Measurements from ENCODE around the gene SERINC5. TPM values are rescaled to one million over a fixed set of nuclear protein-coding genes. Genes with fewer than 3 reads are reported as not detected.

The SERINC5 gene
- total RNA-seq, 1 experiment from 2014 or later, result 70.6 TPM

DNA sequence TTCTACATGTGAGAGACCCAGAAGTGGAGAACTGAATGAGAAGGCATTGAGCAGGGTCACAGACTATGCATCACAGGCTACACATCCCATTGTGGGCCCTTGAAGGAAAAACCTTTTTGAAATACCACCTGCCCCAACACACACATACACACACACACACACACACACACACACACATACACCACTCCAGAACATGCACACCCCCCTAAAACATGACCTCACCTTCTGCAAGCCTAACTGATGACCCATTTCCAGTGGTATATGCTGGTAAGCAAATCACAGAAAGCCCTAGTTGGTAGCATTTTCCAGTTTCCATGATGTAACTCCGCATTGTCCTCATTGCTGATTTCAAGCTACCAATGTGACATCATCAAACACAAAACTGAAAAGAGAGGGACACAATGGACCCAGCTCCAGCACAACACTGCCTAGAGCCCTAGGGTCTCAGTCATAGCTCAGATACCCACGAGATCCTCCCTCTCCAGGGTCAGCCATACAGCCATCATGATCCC lies 184.3 kb downstream of the SERINC5 start:
- Histone ChIP-seq H3K4me3 (ENCODE audit: low read depth in 2 of 2, low read length in 2 of 2) (no peak overlapping the region), H3K9me3 (ENCODE audit: control insufficient read depth, insufficient read depth, low read depth, low read length) (no peaks in the 10 kb centered on the region), H3K4me1 (ENCODE audit: control insufficient read depth, insufficient read depth, low read length) (no peaks in the 10 kb centered on the region), H3K27ac (ENCODE audit: low read length) (no peak overlapping the region), H3K27me3 (ENCODE audit: control insufficient read depth, insufficient read depth, low read length) (no peaks in the 10 kb centered on the region; the same call in 1 of the 2 replicates), H3K36me3 (ENCODE audit: control insufficient read depth, insufficient read depth, low read length) (no peaks in the 10 kb centered on the region)
- BruUV-seq (replicated peaks), result no TSS peak
- ATAC-seq, result no peak
- intact Hi-C loops (cut with micrococcal nuclease; ENCODE audit: unreplicated experiment) (no loop called here), in situ Hi-C loops (cut with HindIII; ENCODE audit: low pct_unique_long_range_greater_than_20kb, low sequenced_read_pairs) (no loop called here)
- DNase-seq (ENCODE audit: low read depth, low spot score), result no peak
- POLR2A ChIA-PET, result no interaction called here
- CTCF ChIA-PET, result no interaction called here
- TF ChIP-seq SIN3A (IDR thresholded peaks at IDR 0.05; ENCODE audit: borderline replicate concordance, insufficient read depth, low read depth, low read length) (no peak), TCF7L2 (IDR thresholded peaks at IDR 0.05; ENCODE audit: low read depth, low read length) (no peak), POLR2AphosphoS5 (IDR thresholded peaks at IDR 0.05; ENCODE audit: low read depth, low read length) (no peak)
- TF ChIP-seq, protein P1, sequence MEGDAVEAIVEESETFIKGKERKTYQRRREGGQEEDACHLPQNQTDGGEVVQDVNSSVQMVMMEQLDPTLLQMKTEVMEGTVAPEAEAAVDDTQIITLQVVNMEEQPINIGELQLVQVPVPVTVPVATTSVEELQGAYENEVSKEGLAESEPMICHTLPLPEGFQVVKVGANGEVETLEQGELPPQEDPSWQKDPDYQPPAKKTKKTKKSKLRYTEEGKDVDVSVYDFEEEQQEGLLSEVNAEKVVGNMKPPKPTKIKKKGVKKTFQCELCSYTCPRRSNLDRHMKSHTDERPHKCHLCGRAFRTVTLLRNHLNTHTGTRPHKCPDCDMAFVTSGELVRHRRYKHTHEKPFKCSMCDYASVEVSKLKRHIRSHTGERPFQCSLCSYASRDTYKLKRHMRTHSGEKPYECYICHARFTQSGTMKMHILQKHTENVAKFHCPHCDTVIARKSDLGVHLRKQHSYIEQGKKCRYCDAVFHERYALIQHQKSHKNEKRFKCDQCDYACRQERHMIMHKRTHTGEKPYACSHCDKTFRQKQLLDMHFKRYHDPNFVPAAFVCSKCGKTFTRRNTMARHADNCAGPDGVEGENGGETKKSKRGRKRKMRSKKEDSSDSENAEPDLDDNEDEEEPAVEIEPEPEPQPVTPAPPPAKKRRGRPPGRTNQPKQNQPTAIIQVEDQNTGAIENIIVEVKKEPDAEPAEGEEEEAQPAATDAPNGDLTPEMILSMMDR (IDR thresholded peaks at IDR 0.05), result no peak
- TF ChIP-seq, protein P2, sequence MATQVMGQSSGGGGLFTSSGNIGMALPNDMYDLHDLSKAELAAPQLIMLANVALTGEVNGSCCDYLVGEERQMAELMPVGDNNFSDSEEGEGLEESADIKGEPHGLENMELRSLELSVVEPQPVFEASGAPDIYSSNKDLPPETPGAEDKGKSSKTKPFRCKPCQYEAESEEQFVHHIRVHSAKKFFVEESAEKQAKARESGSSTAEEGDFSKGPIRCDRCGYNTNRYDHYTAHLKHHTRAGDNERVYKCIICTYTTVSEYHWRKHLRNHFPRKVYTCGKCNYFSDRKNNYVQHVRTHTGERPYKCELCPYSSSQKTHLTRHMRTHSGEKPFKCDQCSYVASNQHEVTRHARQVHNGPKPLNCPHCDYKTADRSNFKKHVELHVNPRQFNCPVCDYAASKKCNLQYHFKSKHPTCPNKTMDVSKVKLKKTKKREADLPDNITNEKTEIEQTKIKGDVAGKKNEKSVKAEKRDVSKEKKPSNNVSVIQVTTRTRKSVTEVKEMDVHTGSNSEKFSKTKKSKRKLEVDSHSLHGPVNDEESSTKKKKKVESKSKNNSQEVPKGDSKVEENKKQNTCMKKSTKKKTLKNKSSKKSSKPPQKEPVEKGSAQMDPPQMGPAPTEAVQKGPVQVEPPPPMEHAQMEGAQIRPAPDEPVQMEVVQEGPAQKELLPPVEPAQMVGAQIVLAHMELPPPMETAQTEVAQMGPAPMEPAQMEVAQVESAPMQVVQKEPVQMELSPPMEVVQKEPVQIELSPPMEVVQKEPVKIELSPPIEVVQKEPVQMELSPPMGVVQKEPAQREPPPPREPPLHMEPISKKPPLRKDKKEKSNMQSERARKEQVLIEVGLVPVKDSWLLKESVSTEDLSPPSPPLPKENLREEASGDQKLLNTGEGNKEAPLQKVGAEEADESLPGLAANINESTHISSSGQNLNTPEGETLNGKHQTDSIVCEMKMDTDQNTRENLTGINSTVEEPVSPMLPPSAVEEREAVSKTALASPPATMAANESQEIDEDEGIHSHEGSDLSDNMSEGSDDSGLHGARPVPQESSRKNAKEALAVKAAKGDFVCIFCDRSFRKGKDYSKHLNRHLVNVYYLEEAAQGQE (IDR thresholded peaks at IDR 0.05; ENCODE audit: insufficient read depth in 1 of 2, low read depth in 2 of 2, low read length in 1 of 2), result no peak

DNA sequence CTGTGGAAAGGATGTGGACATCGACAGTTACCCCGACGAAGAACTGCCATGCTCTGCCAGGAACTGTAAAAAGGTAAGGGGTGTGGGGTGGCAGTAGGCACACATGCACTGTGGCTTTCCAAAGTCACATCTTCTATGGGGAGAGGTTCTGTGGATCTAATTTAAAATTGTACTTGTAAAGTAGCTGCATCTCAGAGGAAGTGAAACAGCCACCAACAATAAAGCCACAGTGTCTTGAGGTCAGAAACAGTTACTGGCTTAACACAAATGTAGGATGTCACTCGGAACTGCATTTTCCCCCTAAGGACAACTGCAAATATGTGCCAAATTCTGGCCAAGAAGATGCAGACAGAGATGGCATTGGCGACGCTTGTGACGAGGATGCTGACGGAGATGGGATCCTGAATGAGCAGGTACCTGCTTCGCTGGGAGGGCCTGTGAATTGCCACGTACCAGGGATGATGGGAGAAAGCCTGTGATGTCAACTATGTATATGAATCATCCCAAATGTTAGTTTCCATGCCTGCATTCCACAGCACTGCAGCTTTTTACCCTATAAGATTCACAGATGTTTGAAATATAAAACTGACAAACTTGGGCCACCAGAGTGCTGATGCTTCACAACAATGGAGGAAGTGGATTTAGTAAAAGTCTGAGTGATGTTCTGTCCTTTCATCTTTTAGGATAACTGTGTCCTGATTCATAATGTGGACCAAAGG lies 185.4 kb downstream of the SERINC5 start:
- intact Hi-C loops (cut with micrococcal nuclease; ENCODE audit: unreplicated experiment), result no loop called here
- ChIA-PET POLR2A (no interaction called here), CTCF (no interaction called here)
- Histone ChIP-seq H3K9me3 (ENCODE audit: control insufficient read depth, insufficient read depth, low read depth, low read length) (no peaks in the 10 kb centered on the region), H3K27me3 (ENCODE audit: control insufficient read depth, insufficient read depth, low read length) (no peaks in the 10 kb centered on the region; the same call in 1 of the 2 replicates), H3K36me3 (ENCODE audit: control insufficient read depth, insufficient read depth, low read length) (no peaks in the 10 kb centered on the region), H3K4me1 (ENCODE audit: control insufficient read depth, insufficient read depth, low read length) (no peaks in the 10 kb centered on the region), H3K27ac (ENCODE audit: low read length) (no peak overlapping the region), H3K4me3 (ENCODE audit: low read depth in 2 of 2, low read length in 2 of 2) (no peak overlapping the region)
- no peak for TF ChIP-seq TCF7L2 (IDR thresholded peaks at IDR 0.05; ENCODE audit: low read depth, low read length)
- TF ChIP-seq, protein P1 (IDR thresholded peaks at IDR 0.05), result no peak
- TF ChIP-seq, protein P2 (IDR thresholded peaks at IDR 0.05; ENCODE audit: insufficient read depth in 1 of 2, low read depth in 2 of 2, low read length in 1 of 2), result no peak
- no peak for TF ChIP-seq POLR2AphosphoS5 (IDR thresholded peaks at IDR 0.05; ENCODE audit: low read depth, low read length)
- TF ChIP-seq SIN3A (IDR thresholded peaks at IDR 0.05; ENCODE audit: borderline replicate concordance, insufficient read depth, low read depth, low read length), result no peak
- ATAC-seq, result no peak
- BruUV-seq (replicated peaks), result no TSS peak
- no peak for DNase-seq (ENCODE audit: low read depth, low spot score)
- in situ Hi-C loops (cut with HindIII; ENCODE audit: low pct_unique_long_range_greater_than_20kb, low sequenced_read_pairs), result no loop called here

Measured in Panc1 (cell line).